ENCODE results near the gene PHF2. TPM values are rescaled to one million over a fixed set of nuclear protein-coding genes. Genes with fewer than 3 reads are reported as not detected.

Gene PHF2
- total and polyA plus RNA-seq, 2 donors (not counting 1 experiment from before 2014, with no cell fraction given): 11.0 to 28.8 TPM

GRCh38 chr9:93637886-93638285 is 61.5 kb downstream of the PHF2 start:
- Histone ChIP-seq H3K4me3 (ENCODE audit: control extremely low read depth in 1 of 5, extremely low read depth in 1 of 5, insufficient read depth in 1 of 5, low read depth in 2 of 5, low read length in 4 of 5) (no peak overlapping the region), H3K9me3 (ENCODE audit: control extremely low read depth in 1 of 3, control insufficient read depth in 2 of 3, insufficient read depth in 1 of 3, low read length in 2 of 3) (peaks cover 1 to 15% (median 2%) of the 10 kb centered on the region in 3 donors), H3K27ac (ENCODE audit: low read length in 2 of 2) (no peak overlapping the region), H3K4me1 (ENCODE audit: control insufficient read depth in 2 of 2, insufficient read depth in 2 of 2, low read length in 2 of 2) (no peaks in the 10 kb centered on the region), H4K20me1 (ENCODE audit: control insufficient read depth, insufficient read depth, low read length, poor library complexity, severe bottlenecking) (no peaks in the 10 kb centered on the region), H3K36me3 (replicated peaks in 1 of 2; ENCODE audit: control extremely low read depth in 1 of 2, control insufficient read depth in 1 of 2, extremely low read depth in 1 of 2, insufficient read depth in 2 of 2, low read length in 1 of 2) (peaks cover 12 to 46% of the 10 kb centered on the region in 2 experiments), H2AFZ (ENCODE audit: insufficient read depth, low read depth, low read length, poor library complexity, severe bottlenecking) (no peak overlapping the region), H3K79me2 (ENCODE audit: control insufficient read depth, insufficient read depth, low read length) (no peaks in the 10 kb centered on the region), H3K9ac (ENCODE audit: low read length) (no peak overlapping the region), H3K4me2 (replicated peaks; ENCODE audit: low read depth, low read length, poor library complexity, severe bottlenecking) (no peak overlapping the region), H3K27me3 (replicated peaks in 1 of 4; ENCODE audit: control extremely low read depth in 1 of 4, control insufficient read depth in 3 of 4, insufficient read depth in 4 of 4, low read length in 3 of 4) (no peaks in the 10 kb centered on the region)
- intact Hi-C loops (cut with micrococcal nuclease): no loop called here
- no peak overlapping the region for H3K27ac Mint-ChIP-seq
- TF ChIP-seq CTCF (IDR thresholded peaks at IDR 0.05) (no peak), EZH2 (IDR thresholded peaks at IDR 0.05; ENCODE audit: borderline replicate concordance, insufficient read depth, low read depth, low read length, poor library complexity, severe bottlenecking) (no peak)
- ATAC-seq (ENCODE audit: low read depth) (no peak), DNase-seq (no peak)
- no peaks in the 10 kb centered on the region for H3K27me3 Mint-ChIP-seq
- WGBS (ENCODE audit: insufficient coverage): no CpG with 5 or more reads among the region's 3 CpGs
- peaks cover 12% of the 10 kb centered on the region for H3K9me3 Mint-ChIP-seq (ENCODE audit: insufficient read depth)
- ChIA-PET POLR2A (no interaction called here), CTCF (no interaction called here)
- no peak overlapping the region for H3K4me3 Mint-ChIP-seq
- H3K4me1 Mint-ChIP-seq: no peaks in the 10 kb centered on the region

DNA sequence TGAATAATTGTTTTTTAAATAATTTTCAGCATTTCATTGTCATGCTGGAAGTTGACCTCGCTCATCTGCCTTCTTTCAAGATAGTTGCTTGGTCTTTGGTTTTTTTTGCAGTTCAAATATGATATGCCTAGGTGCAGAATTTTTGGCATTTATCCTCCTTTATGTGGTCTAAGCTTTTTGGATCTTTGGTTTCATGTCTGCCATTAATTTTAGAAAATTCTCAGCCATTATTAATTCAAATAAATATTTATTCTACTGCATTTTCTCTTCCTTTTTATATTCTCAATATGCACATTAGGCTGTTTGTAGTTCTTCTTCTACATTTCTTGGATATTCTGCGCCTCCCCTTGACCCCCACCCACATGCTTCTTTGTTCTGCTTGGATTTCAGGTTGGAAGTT is 63.6 kb downstream of the PHF2 start:
- Mint-ChIP-seq H3K4me1 (no peaks in the 10 kb centered on the region), H3K4me3 (no peak overlapping the region), H3K27me3 (no peaks in the 10 kb centered on the region), H3K27ac (no peak overlapping the region), H3K9me3 (ENCODE audit: insufficient read depth) (peaks cover 12% of the 10 kb centered on the region)
- intact Hi-C loops (cut with micrococcal nuclease): no loop called here
- TF ChIP-seq EZH2 (IDR thresholded peaks at IDR 0.05; ENCODE audit: borderline replicate concordance, insufficient read depth, low read depth, low read length, poor library complexity, severe bottlenecking) (no peak), CTCF (IDR thresholded peaks at IDR 0.05) (no peak)
- Histone ChIP-seq H2AFZ (ENCODE audit: insufficient read depth, low read depth, low read length, poor library complexity, severe bottlenecking) (no peak overlapping the region), H4K20me1 (ENCODE audit: control insufficient read depth, insufficient read depth, low read length, poor library complexity, severe bottlenecking) (no peaks in the 10 kb centered on the region), H3K9ac (ENCODE audit: low read length) (no peak overlapping the region), H3K4me3 (ENCODE audit: control extremely low read depth in 1 of 5, extremely low read depth in 1 of 5, insufficient read depth in 1 of 5, low read depth in 2 of 5, low read length in 4 of 5) (no peak overlapping the region), H3K79me2 (ENCODE audit: control insufficient read depth, insufficient read depth, low read length) (peaks cover 3% of the 10 kb centered on the region), H3K27ac (ENCODE audit: low read length in 2 of 2) (no peak overlapping the region), H3K27me3 (replicated peaks in 1 of 4; ENCODE audit: control extremely low read depth in 1 of 4, control insufficient read depth in 3 of 4, insufficient read depth in 4 of 4, low read length in 3 of 4) (no peaks in the 10 kb centered on the region), H3K4me2 (replicated peaks; ENCODE audit: low read depth, low read length, poor library complexity, severe bottlenecking) (no peak overlapping the region), H3K36me3 (replicated peaks in 1 of 2; ENCODE audit: control extremely low read depth in 1 of 2, control insufficient read depth in 1 of 2, extremely low read depth in 1 of 2, insufficient read depth in 2 of 2, low read length in 1 of 2) (peaks cover 12 to 48% of the 10 kb centered on the region in 2 experiments), H3K4me1 (ENCODE audit: control insufficient read depth in 2 of 2, insufficient read depth in 2 of 2, low read length in 2 of 2) (no peaks in the 10 kb centered on the region), H3K9me3 (ENCODE audit: control extremely low read depth in 1 of 3, control insufficient read depth in 2 of 3, insufficient read depth in 1 of 3, low read length in 2 of 3) (peaks cover 1 to 15% (median 2%) of the 10 kb centered on the region in 3 donors)
- CTCF ChIA-PET: no interaction called here
- DNase-seq (no peak), ATAC-seq (ENCODE audit: low read depth) (no peak)
- no CpG with 5 or more reads among the region's 2 CpGs for WGBS (ENCODE audit: insufficient coverage)
- POLR2A ChIA-PET: no interaction called here
